Measurements from ENCODE around the gene PCNX3. TPM values are rescaled to one million over a fixed set of nuclear protein-coding genes. Genes with fewer than 3 reads are reported as not detected.

The PCNX3 gene
- total RNA-seq, 4 donors from 2014 or later = 60.2 to 106 (median 81.3) TPM

GRCh38 chr11:65618763-65619162, 3.2 kb downstream of the PCNX3 start:
- peaks cover 0 to 14% (median 13%) of the 10 kb centered on the region in 4 donors for H3K4me1 ChIP-seq
- H3K36me3 ChIP-seq = peaks cover 0 to 68% (median 0%) of the 10 kb centered on the region in 3 donors
- TF ChIP-seq POLR2A (IDR thresholded peaks at IDR 0.05) (no peak), CTCF (IDR thresholded peaks at IDR 0.05) (no peak)

GRCh38 chr11:65619281-65619928, 3.8 kb downstream of the PCNX3 start:
- no peaks in the 10 kb centered on the region for H3K9me3 ChIP-seq
- DNase-seq = no peak
- H3K27ac ChIP-seq = no peak overlapping the region
- no peak overlapping the region for H3K4me3 ChIP-seq
- TF ChIP-seq CTCF (IDR thresholded peaks at IDR 0.05) (no peak), POLR2A (IDR thresholded peaks at IDR 0.05) (no peak)
- H3K4me1 ChIP-seq = peaks cover 0 to 14% (median 13%) of the 10 kb centered on the region in 4 donors
- H3K27me3 ChIP-seq = no peaks in the 10 kb centered on the region
- peaks cover 0 to 74% (median 0%) of the 10 kb centered on the region in 3 donors for H3K36me3 ChIP-seq

More at GRCh38 chr11:65618763-65619162, 3.2 kb downstream of the PCNX3 start:
- H3K4me3 ChIP-seq = no peak overlapping the region
- H3K27me3 ChIP-seq = no peaks in the 10 kb centered on the region
- no peak for DNase-seq
- no peak overlapping the region for H3K27ac ChIP-seq
- H3K9me3 ChIP-seq = no peaks in the 10 kb centered on the region

GRCh38 chr11:65620666-65621065, 5.1 kb downstream of the PCNX3 start:
- Histone ChIP-seq H3K4me3 (no peak overlapping the region), H3K9me3 (no peaks in the 10 kb centered on the region), H3K4me1 (peaks cover 0 to 14% (median 13%) of the 10 kb centered on the region in 4 donors), H3K27me3 (no peaks in the 10 kb centered on the region), H3K27ac (no peak overlapping the region), H3K36me3 (peaks cover 0 to 87% (median 0%) of the 10 kb centered on the region in 3 donors)
- no peak for DNase-seq
- TF ChIP-seq POLR2A (IDR thresholded peaks at IDR 0.05) = no peak
- TF ChIP-seq CTCF (IDR thresholded peaks at IDR 0.05) = no peak

- H3K4me3 ChIP-seq = no peak overlapping the region
- peaks cover 0 to 11% (median 10%) of the 10 kb centered on the region in 4 donors for H3K4me1 ChIP-seq
- peaks cover 0 to 95% (median 0%) of the 10 kb centered on the region in 3 donors for H3K36me3 ChIP-seq
- no peaks in the 10 kb centered on the region for H3K27me3 ChIP-seq
- DNase-seq = no peak
- TF ChIP-seq CTCF (IDR thresholded peaks at IDR 0.05) (no peak), POLR2A (IDR thresholded peaks at IDR 0.05) (no peak)
- H3K27ac ChIP-seq = no peak overlapping the region
- H3K9me3 ChIP-seq = no peaks in the 10 kb centered on the region
These were observed 5.9 kb downstream of the PCNX3 start for GRCh38 chr11:65621460-65621859.

- Histone ChIP-seq H3K4me1 (peaks cover 0 to 6% (median 4%) of the 10 kb centered on the region in 4 donors), H3K27me3 (no peaks in the 10 kb centered on the region), H3K4me3 (no peak overlapping the region), H3K9me3 (no peaks in the 10 kb centered on the region), H3K27ac (no peak overlapping the region), H3K36me3 (peaks cover 0 to 100% (median 0%) of the 10 kb centered on the region in 3 donors)
- no peak for TF ChIP-seq POLR2A (IDR thresholded peaks at IDR 0.05)
- no peak for TF ChIP-seq CTCF (IDR thresholded peaks at IDR 0.05)
- DNase-seq = no peak
These were observed 6.4 kb downstream of the PCNX3 start for GRCh38 chr11:65622011-65622410.

All from Peyer's patch (tissue), 4 donors.